ENCODE measurements around the gene SUPT3H. TPM values are rescaled to one million over a fixed set of nuclear protein-coding genes. Genes with fewer than 3 reads are reported as not detected.

Gene SUPT3H
- total and polyA plus RNA-seq, 4 donors: 0.85 to 4.8 (median 2.4) TPM

GRCh38 chr6:44831002-44831610 is 546.6 kb downstream of the SUPT3H start:
- no peaks in the 10 kb centered on the region for H3K4me1 ChIP-seq (ENCODE audit: control insufficient read depth in 4 of 4, insufficient read depth in 4 of 4, low read length in 3 of 4)
- H3K4me3 ChIP-seq (ENCODE audit: low read depth in 1 of 3, low read length in 3 of 3): no peak overlapping the region
- H3K27me3 ChIP-seq (ENCODE audit: control insufficient read depth in 4 of 4, insufficient read depth in 4 of 4, low read length in 3 of 4): no peaks in the 10 kb centered on the region
- no peak for TF ChIP-seq MAX (IDR thresholded peaks at IDR 0.05)
- no peak for TF ChIP-seq FOXA1 (IDR thresholded peaks at IDR 0.05)
- no peak for TF ChIP-seq FOXA2 (IDR thresholded peaks at IDR 0.05)
- TF ChIP-seq, protein P1, sequence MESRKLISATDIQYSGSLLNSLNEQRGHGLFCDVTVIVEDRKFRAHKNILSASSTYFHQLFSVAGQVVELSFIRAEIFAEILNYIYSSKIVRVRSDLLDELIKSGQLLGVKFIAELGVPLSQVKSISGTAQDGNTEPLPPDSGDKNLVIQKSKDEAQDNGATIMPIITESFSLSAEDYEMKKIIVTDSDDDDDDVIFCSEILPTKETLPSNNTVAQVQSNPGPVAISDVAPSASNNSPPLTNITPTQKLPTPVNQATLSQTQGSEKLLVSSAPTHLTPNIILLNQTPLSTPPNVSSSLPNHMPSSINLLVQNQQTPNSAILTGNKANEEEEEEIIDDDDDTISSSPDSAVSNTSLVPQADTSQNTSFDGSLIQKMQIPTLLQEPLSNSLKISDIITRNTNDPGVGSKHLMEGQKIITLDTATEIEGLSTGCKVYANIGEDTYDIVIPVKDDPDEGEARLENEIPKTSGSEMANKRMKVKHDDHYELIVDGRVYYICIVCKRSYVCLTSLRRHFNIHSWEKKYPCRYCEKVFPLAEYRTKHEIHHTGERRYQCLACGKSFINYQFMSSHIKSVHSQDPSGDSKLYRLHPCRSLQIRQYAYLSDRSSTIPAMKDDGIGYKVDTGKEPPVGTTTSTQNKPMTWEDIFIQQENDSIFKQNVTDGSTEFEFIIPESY (IDR thresholded peaks at IDR 0.05): no peak
- TF ChIP-seq HNF4G (IDR thresholded peaks at IDR 0.05): no peak
- no peak for TF ChIP-seq EGR1 (IDR thresholded peaks at IDR 0.05; ENCODE audit: low read depth in 2 of 2)
- TF ChIP-seq RAD21 (IDR thresholded peaks at IDR 0.05): no peak
- TF ChIP-seq JUND (IDR thresholded peaks at IDR 0.05): no peak
- TF ChIP-seq, protein P2, sequence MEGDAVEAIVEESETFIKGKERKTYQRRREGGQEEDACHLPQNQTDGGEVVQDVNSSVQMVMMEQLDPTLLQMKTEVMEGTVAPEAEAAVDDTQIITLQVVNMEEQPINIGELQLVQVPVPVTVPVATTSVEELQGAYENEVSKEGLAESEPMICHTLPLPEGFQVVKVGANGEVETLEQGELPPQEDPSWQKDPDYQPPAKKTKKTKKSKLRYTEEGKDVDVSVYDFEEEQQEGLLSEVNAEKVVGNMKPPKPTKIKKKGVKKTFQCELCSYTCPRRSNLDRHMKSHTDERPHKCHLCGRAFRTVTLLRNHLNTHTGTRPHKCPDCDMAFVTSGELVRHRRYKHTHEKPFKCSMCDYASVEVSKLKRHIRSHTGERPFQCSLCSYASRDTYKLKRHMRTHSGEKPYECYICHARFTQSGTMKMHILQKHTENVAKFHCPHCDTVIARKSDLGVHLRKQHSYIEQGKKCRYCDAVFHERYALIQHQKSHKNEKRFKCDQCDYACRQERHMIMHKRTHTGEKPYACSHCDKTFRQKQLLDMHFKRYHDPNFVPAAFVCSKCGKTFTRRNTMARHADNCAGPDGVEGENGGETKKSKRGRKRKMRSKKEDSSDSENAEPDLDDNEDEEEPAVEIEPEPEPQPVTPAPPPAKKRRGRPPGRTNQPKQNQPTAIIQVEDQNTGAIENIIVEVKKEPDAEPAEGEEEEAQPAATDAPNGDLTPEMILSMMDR (IDR thresholded peaks at IDR 0.05; ENCODE audit: low read depth, low read length, missing input control): no peak
- TF ChIP-seq ATF3 (IDR thresholded peaks at IDR 0.05): no peak
- no peak for TF ChIP-seq GABPA (IDR thresholded peaks at IDR 0.05 in 1 of 2, conservative IDR thresholded peaks at IDR 0.05 in 1 of 2)
- TF ChIP-seq HNF4A (conservative IDR thresholded peaks at IDR 0.05): no peak
- TF ChIP-seq SP1 (IDR thresholded peaks at IDR 0.05): no peak
- TF ChIP-seq YY1 (IDR thresholded peaks at IDR 0.05): no peak
- TF ChIP-seq, protein P3, sequence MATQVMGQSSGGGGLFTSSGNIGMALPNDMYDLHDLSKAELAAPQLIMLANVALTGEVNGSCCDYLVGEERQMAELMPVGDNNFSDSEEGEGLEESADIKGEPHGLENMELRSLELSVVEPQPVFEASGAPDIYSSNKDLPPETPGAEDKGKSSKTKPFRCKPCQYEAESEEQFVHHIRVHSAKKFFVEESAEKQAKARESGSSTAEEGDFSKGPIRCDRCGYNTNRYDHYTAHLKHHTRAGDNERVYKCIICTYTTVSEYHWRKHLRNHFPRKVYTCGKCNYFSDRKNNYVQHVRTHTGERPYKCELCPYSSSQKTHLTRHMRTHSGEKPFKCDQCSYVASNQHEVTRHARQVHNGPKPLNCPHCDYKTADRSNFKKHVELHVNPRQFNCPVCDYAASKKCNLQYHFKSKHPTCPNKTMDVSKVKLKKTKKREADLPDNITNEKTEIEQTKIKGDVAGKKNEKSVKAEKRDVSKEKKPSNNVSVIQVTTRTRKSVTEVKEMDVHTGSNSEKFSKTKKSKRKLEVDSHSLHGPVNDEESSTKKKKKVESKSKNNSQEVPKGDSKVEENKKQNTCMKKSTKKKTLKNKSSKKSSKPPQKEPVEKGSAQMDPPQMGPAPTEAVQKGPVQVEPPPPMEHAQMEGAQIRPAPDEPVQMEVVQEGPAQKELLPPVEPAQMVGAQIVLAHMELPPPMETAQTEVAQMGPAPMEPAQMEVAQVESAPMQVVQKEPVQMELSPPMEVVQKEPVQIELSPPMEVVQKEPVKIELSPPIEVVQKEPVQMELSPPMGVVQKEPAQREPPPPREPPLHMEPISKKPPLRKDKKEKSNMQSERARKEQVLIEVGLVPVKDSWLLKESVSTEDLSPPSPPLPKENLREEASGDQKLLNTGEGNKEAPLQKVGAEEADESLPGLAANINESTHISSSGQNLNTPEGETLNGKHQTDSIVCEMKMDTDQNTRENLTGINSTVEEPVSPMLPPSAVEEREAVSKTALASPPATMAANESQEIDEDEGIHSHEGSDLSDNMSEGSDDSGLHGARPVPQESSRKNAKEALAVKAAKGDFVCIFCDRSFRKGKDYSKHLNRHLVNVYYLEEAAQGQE (IDR thresholded peaks at IDR 0.05): no peak
- TF ChIP-seq TAF1 (conservative IDR thresholded peaks at IDR 0.05): no peak
- TF ChIP-seq RXRA (IDR thresholded peaks at IDR 0.05): no peak
- no peak for TF ChIP-seq NR2F2 (IDR thresholded peaks at IDR 0.05)
- no peak overlapping the region for H3K27ac ChIP-seq (ENCODE audit: low read depth in 1 of 2, low read length in 2 of 2)
- no peak overlapping the region for H3K9ac ChIP-seq (ENCODE audit: low read depth in 1 of 2, low read length in 2 of 2)
- no peaks in the 10 kb centered on the region for H3K36me3 ChIP-seq (ENCODE audit: control insufficient read depth in 4 of 4, insufficient read depth in 3 of 4, low read depth in 1 of 4, low read length in 3 of 4)
- H3K9me3 ChIP-seq (ENCODE audit: control insufficient read depth in 4 of 4, low read length in 3 of 4): no peaks in the 10 kb centered on the region
- 92% methylated on average over 3 of the region's 3 CpGs for WGBS
- DNase-seq (ENCODE audit: low spot score): no peak
